ENCODE data around the gene MRPL3. TPM values are rescaled to one million over a fixed set of nuclear protein-coding genes. Genes with fewer than 3 reads are reported as not detected.

The MRPL3 gene
- total RNA-seq, 1 experiment from 2014 or later = 142 TPM

DNA sequence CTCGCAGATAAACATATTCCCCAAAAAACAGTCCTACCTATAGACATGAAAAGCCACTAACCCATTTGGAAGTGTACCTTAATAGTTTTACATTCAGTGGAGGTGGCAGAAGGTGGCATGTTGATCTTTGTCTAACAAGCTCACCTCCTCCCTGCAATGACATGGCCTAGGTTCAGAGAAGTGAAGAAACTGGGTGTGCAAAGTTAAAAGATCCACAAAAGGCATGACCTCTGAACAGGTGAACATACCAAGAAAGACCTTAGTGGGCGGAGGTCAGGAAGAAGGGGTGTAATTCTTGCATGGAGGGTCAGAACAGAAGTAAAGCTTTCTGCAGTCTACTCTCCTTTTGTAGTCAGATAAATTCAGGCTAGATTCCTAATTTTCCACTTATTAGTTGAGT is 822 bp downstream of the MRPL3 start:
- no peak for TF ChIP-seq SP1 (IDR thresholded peaks at IDR 0.05; ENCODE audit: low read depth)
- TF ChIP-seq SRF (IDR thresholded peaks at IDR 0.05; ENCODE audit: low read depth) = 0 out of 2 replicates have a peak, but pooled peaks have one; percentile 12

DNA sequence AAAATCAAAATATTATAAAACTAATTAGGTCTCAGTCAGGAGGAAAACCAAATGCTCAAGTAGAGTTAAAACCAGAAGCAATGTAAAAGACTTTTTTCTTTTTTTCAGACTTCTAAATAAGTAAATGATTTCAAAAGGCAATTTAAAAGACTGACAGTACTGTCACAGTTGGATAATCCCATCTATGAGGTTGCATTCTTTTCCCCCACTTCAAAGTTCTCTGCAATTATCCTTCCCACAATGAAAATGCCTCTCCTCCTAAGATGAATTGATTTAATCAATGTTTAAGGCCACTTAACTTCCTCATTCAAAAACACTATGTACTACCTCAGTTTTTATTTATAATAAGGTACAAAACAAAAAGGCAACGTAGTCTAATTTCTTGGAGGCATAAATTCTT is 8.1 kb downstream of the MRPL3 start:
- H3K4me2 ChIP-seq (ENCODE audit: low read length) = no peak overlapping the region
- no peak overlapping the region for H2AFZ ChIP-seq (ENCODE audit: low read depth, low read length, poor library complexity, severe bottlenecking)
- no peaks in the 10 kb centered on the region for H3K9me3 ChIP-seq (ENCODE audit: control insufficient read depth in 1 of 2, insufficient read depth in 1 of 2, low read depth in 1 of 2, low read length in 2 of 2)
- intact Hi-C loops (cut with micrococcal nuclease) = no loop called here
- H3K4me1 ChIP-seq (ENCODE audit: control insufficient read depth in 1 of 2, insufficient read depth in 2 of 2, low read length in 2 of 2) = no peaks in the 10 kb centered on the region
- H3K79me2 ChIP-seq (ENCODE audit: insufficient read depth, low read length) = peaks cover 96% of the 10 kb centered on the region
- ChIA-PET POLR2A (no interaction called here), RAD21 (ENCODE audit: low non-redundant PET in 1 of 2, low total read pairs in 2 of 2, uncharacterized antibody in 2 of 2, unreplicated experiment in 2 of 2) (no interaction called here), CTCF (no interaction called here)
- no peak overlapping the region for H3K4me3 ChIP-seq (replicated peaks in 1 of 2; ENCODE audit: low read depth in 1 of 2, low read length in 2 of 2)
- H3K36me3 ChIP-seq (ENCODE audit: control insufficient read depth in 1 of 2, insufficient read depth in 2 of 2, low read length in 2 of 2) = peaks cover 55 to 56% of the 10 kb centered on the region in 2 experiments
- DNase-seq (ENCODE audit: low read depth, low spot score) (no peak), ATAC-seq (no peak)
- no TSS peak for BruUV-seq (replicated peaks)
- TF ChIP-seq ZNF274 (IDR thresholded peaks at IDR 0.05; ENCODE audit: low read depth, low read length) = no peak
- TF ChIP-seq ZFX (IDR thresholded peaks at IDR 0.05) = no peak
- no peak for TF ChIP-seq EGR1 (IDR thresholded peaks at IDR 0.05; ENCODE audit: low read depth)
- no peaks in the 10 kb centered on the region for H3K9me2 ChIP-seq (ENCODE audit: insufficient read depth)
- H4K20me1 ChIP-seq (ENCODE audit: insufficient read depth) = peaks cover 18% of the 10 kb centered on the region
- no peaks in the 10 kb centered on the region for H3K27me3 ChIP-seq (ENCODE audit: insufficient read depth, low read length)
- H3K27ac ChIP-seq (ENCODE audit: low read depth, low read length) = no peak overlapping the region
- H3K9ac ChIP-seq (ENCODE audit: low read length) = no peak overlapping the region

More for the DNA sequence above, 822 bp downstream of the MRPL3 start:
- Histone ChIP-seq H3K9me3 (ENCODE audit: control insufficient read depth in 1 of 2, insufficient read depth in 1 of 2, low read depth in 1 of 2, low read length in 2 of 2) (no peaks in the 10 kb centered on the region), H3K27ac (ENCODE audit: low read depth, low read length) (peak overlapping the region; percentile 60), H3K79me2 (ENCODE audit: insufficient read depth, low read length) (peaks cover 63% of the 10 kb centered on the region), H3K9ac (ENCODE audit: low read length) (peak overlapping the region; percentile 100), H3K27me3 (ENCODE audit: insufficient read depth, low read length) (0 out of 2 replicates have a peak, but pooled peaks cover 3% of the 10 kb centered on the region), H3K4me2 (ENCODE audit: low read length) (peak overlapping the region; percentile 95), H3K4me3 (replicated peaks in 1 of 2; ENCODE audit: low read depth in 1 of 2, low read length in 2 of 2) (peak overlapping the region; percentile 91 to 97), H3K4me1 (ENCODE audit: control insufficient read depth in 1 of 2, insufficient read depth in 2 of 2, low read length in 2 of 2) (peaks cover 8 to 18% of the 10 kb centered on the region in 2 experiments; a peak in 3 of 4 replicates), H3K36me3 (ENCODE audit: control insufficient read depth in 1 of 2, insufficient read depth in 2 of 2, low read length in 2 of 2) (peaks cover 30 to 33% of the 10 kb centered on the region in 2 experiments), H2AFZ (ENCODE audit: low read depth, low read length, poor library complexity, severe bottlenecking) (no peak overlapping the region), H3K9me2 (ENCODE audit: insufficient read depth) (no peaks in the 10 kb centered on the region), H4K20me1 (ENCODE audit: insufficient read depth) (peaks cover 6% of the 10 kb centered on the region)
- intact Hi-C loops (cut with micrococcal nuclease) = loop anchor here (5.0 kb wide), 1 partner anchor 475 kb away; the partner anchor contains the start of genes ASTE1 and NEK11
- RAD21 ChIA-PET (ENCODE audit: low non-redundant PET in 1 of 2, low total read pairs in 2 of 2, uncharacterized antibody in 2 of 2, unreplicated experiment in 2 of 2) = no interaction called here
- ATAC-seq = no peak
- TSS peak; percentile 42 for BruUV-seq (replicated peaks)
- POLR2A ChIA-PET = no interaction called here
- CTCF ChIA-PET = no interaction called here
- DNase-seq (ENCODE audit: low read depth, low spot score) = no peak

Data from HCT116 (cell line).